Lower leg skin (tissue), 3 donors: Measurements from ENCODE around the gene SGIP1.

Experiments used
- POLR2A ChIP-seq, 2 donors: fragments of 450-650 bp; IDR thresholded peaks; one replicate each; pipeline ENCODE4 v1.6.1; 2016 to 2017; ENCODE audit warnings: antibody characterized with exemption in 2 of 2, mild to moderate bottlenecking in 1 of 2, moderate library complexity in 1 of 2
- TF ChIP-seq, protein P1 (sequence below), 3 donors: fragments of 450-650 bp; IDR thresholded peaks; one replicate each; pipeline ENCODE4 v1.5.1; 2016; ENCODE audit warnings: antibody characterized with exemption in 3 of 3, mild to moderate bottlenecking in 3 of 3, moderate library complexity in 2 of 3

DNA sequence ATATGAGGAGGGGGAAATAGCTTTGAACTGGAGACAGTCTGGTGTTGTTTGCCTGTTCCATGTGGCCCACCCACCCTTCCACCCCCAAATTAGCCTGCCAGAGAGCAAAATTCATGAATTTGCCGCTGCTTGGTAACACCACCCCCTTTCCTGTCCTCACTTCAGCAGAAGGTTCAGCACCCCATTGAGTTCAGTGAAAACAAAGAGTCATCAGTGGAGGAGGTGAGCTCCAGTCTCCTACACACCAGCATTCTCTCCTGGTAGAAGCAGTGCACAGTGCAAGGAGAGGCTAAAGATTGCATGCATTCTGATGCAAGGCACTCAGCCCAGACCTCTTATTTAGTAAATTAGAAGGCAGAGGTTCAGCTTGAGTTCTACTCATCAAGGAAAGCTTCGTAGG lies 118.6 kb downstream of the SGIP1 start:
- no peak for TF ChIP-seq POLR2A (IDR thresholded peaks at IDR 0.05)
- TF ChIP-seq, protein P1, sequence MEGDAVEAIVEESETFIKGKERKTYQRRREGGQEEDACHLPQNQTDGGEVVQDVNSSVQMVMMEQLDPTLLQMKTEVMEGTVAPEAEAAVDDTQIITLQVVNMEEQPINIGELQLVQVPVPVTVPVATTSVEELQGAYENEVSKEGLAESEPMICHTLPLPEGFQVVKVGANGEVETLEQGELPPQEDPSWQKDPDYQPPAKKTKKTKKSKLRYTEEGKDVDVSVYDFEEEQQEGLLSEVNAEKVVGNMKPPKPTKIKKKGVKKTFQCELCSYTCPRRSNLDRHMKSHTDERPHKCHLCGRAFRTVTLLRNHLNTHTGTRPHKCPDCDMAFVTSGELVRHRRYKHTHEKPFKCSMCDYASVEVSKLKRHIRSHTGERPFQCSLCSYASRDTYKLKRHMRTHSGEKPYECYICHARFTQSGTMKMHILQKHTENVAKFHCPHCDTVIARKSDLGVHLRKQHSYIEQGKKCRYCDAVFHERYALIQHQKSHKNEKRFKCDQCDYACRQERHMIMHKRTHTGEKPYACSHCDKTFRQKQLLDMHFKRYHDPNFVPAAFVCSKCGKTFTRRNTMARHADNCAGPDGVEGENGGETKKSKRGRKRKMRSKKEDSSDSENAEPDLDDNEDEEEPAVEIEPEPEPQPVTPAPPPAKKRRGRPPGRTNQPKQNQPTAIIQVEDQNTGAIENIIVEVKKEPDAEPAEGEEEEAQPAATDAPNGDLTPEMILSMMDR (IDR thresholded peaks at IDR 0.05): no peak
